GM12878 (cell line): ENCODE results near the gene ATP10A. TPM values are rescaled to one million over a fixed set of nuclear protein-coding genes. Genes with fewer than 3 reads are reported as not detected.

Experiments
- ATAC-seq: fragments of 200-7000 bp; cut with Tn5 transposase; 3 replicates; pipeline ENCODE4 v1.9.1; 2020; ENCODE audit warnings: mild to moderate bottlenecking, moderate library complexity
- BruUV-seq: library from RNA; stranded (reverse); fragments of 400-500 nt; replicated peaks from 2 replicates; lab custom pipeline; 2021; lab: Mats Ljungman, UMichigan
- CTCF ChIA-PET: fragments of 300-600 bp; sonication (Branson Sonifier 250); formaldehyde crosslinking; extraction: SDS; loops from one replicate; lab custom pipeline; 2021; ENCODE audit warnings: inconsistent platforms; lab: Yijun Ruan, JAX
- POLR2A ChIA-PET: fragments of 350-600 bp; formaldehyde crosslinking; extraction: SDS; loops from one replicate; lab custom pipeline; 2021; ENCODE audit warnings: inconsistent platforms; lab: Charles Lee
- RAD21 ChIA-PET: fragments of 300-600 bp; sonication (Branson Sonifier 250); formaldehyde crosslinking; loops from one replicate; lab custom pipeline; 2023; ENCODE audit warnings: antibody characterized with exemption; ENCODE audit not compliant: unreplicated experiment; lab: Charles Lee
- SMC1A ChIA-PET: fragments of 300-600 bp; sonication (Branson Sonifier 250); formaldehyde crosslinking; loops from one replicate; lab custom pipeline; 2023; ENCODE audit not compliant: unreplicated experiment, uncharacterized antibody; lab: Charles Lee
- DNase-seq: peaks from one replicate; pipeline ENCODE4 v3.0.0-alpha.2; 2011; ENCODE audit warnings: low read depth, low spot score
- FAIRE-seq: peaks from 3 replicates; lab custom pipeline; 2011; peaks lifted over from hg19 to GRCh38; lab: Jason Lieb, UNC
- H2AFZ ChIP-seq: 2 replicates; pipeline ENCODE4 v1.6.0; 2011; ENCODE audit warnings: low read depth, low read length, control low read depth; ENCODE audit not compliant: control insufficient read depth
- H3K27ac ChIP-seq: 2 replicates; pipeline ENCODE4 v1.5.1; 2011; ENCODE audit warnings: control low read depth; ENCODE audit not compliant: control insufficient read depth, insufficient read depth
- H3K27me3 ChIP-seq, 2 experiments: replicated peaks in 1 of 2; 2 replicates each; pipeline versions ENCODE4 v1.6.0 to v1.6.1; 2011; ENCODE audit warnings: low read length in 1 of 2; ENCODE audit not compliant: control insufficient read depth in 2 of 2, insufficient read depth in 2 of 2
- H3K36me3 ChIP-seq, 2 experiments: 2 replicates each; pipeline ENCODE4 v1.5.1; 2011; ENCODE audit warnings: low read length in 1 of 2; ENCODE audit not compliant: control insufficient read depth in 2 of 2, insufficient read depth in 2 of 2
- H3K4me1 ChIP-seq: 2 replicates; pipeline ENCODE4 v1.6.1; 2011; ENCODE audit warnings: mild to moderate bottlenecking, low read length, moderate library complexity, mixed read lengths; ENCODE audit not compliant: control insufficient read depth, insufficient read depth
- H3K4me2 ChIP-seq: 2 replicates; pipeline ENCODE4 v1.6.0; 2011; ENCODE audit warnings: control low read depth; ENCODE audit not compliant: control insufficient read depth, insufficient read depth
- H3K4me3 ChIP-seq: fragments of 200-600 bp; sonication (generic); 2 replicates; pipeline ENCODE4 v1.5.1; 2016
- H3K79me2 ChIP-seq: 2 replicates; pipeline ENCODE4 v1.6.0; 2011; ENCODE audit warnings: low read length; ENCODE audit not compliant: control insufficient read depth, insufficient read depth
- H3K9ac ChIP-seq: 2 replicates; pipeline ENCODE4 v1.8.0; 2011; ENCODE audit warnings: low read length, control low read depth, mixed read lengths; ENCODE audit not compliant: control insufficient read depth, insufficient read depth
- H3K9me3 ChIP-seq: replicated peaks from 3 replicates; pipeline ENCODE4 v1.5.1; 2011; ENCODE audit warnings: mild to moderate bottlenecking, low read length; ENCODE audit not compliant: control insufficient read depth, insufficient read depth
- H4K20me1 ChIP-seq: 2 replicates; pipeline ENCODE4 v1.6.0; 2011; ENCODE audit not compliant: control insufficient read depth, insufficient read depth
- BCL11A ChIP-seq: IDR thresholded peaks from 2 replicates; pipeline ENCODE4 v1.6.1; 2011; ENCODE audit warnings: low read depth, low read length
- BRCA1 ChIP-seq: IDR thresholded peaks from 2 replicates; pipeline ENCODE4 v1.6.1; 2011; ENCODE audit warnings: low read depth, low read length, improper control_type of control experiment
- CHD2 ChIP-seq: IDR thresholded peaks from 2 replicates; pipeline ENCODE4 v1.6.1; 2011; ENCODE audit warnings: low read depth, low read length, improper control_type of control experiment, borderline replicate concordance
- CREB1 ChIP-seq: IDR thresholded peaks from 2 replicates; pipeline ENCODE4 v1.6.1; 2012; ENCODE audit warnings: low read depth, mild to moderate bottlenecking, inconsistent platforms
- DPF2 ChIP-seq: fragments of 450-650 bp; IDR thresholded peaks from 2 replicates; pipeline ENCODE4 v1.6.1; 2017; ENCODE audit warnings: mild to moderate bottlenecking
- E2F8 ChIP-seq: fragments of 450-650 bp; IDR thresholded peaks from 2 replicates; pipeline ENCODE4 v1.6.1; 2018; ENCODE audit warnings: mild to moderate bottlenecking, low read depth, moderate library complexity; ENCODE audit not compliant: partially characterized antibody
- NFXL1 ChIP-seq: fragments of 450-650 bp; IDR thresholded peaks from 2 replicates; pipeline ENCODE4 v1.6.1; 2017; ENCODE audit warnings: antibody characterized with exemption, mild to moderate bottlenecking, borderline replicate concordance
- POLR2AphosphoS5 ChIP-seq: IDR thresholded peaks from 2 replicates; pipeline ENCODE4 v1.6.1; 2011; ENCODE audit warnings: mild to moderate bottlenecking, low read length, inconsistent platforms
- SMAD1 ChIP-seq: fragments of 450-650 bp; IDR thresholded peaks from 2 replicates; pipeline ENCODE4 v1.6.1; 2018; ENCODE audit warnings: mild to moderate bottlenecking, low read depth; ENCODE audit not compliant: partially characterized antibody
- SP1 ChIP-seq: IDR thresholded peaks from one replicate; pipeline ENCODE4 v1.6.1; 2011; ENCODE audit warnings: low read depth, low read length
- WRNIP1 ChIP-seq: IDR thresholded peaks from 2 replicates; pipeline ENCODE4 v1.6.1; 2011; ENCODE audit warnings: low read depth, low read length, improper control_type of control experiment, borderline replicate concordance
- ZBTB33 ChIP-seq: fragments of 450-650 bp; IDR thresholded peaks from 2 replicates; pipeline ENCODE4 v1.6.1; 2017; ENCODE audit warnings: mild to moderate bottlenecking
- ZSCAN29 ChIP-seq: fragments of 450-650 bp; IDR thresholded peaks from 2 replicates; pipeline ENCODE4 v1.6.1; 2017; ENCODE audit warnings: mild to moderate bottlenecking, moderate library complexity
- WGBS: methylation state at CpG from one replicate; pipeline ENCODE4 v1.1.6; 2016; ENCODE audit warnings: low lambda C conversion rate; ENCODE audit not compliant: insufficient replicate concordance, insufficient coverage; ENCODE audit errors: missing lambda C conversion rate; 5-methylcytosine and 5-hydroxymethylcytosine counted together
- in situ Hi-C: fragments of 300-500 bp; cut with MboI; formaldehyde crosslinking; loops from 9 replicates; pipeline ENCODE4 v1.14.3; 2018; ENCODE audit warnings: mixed read lengths
- intact Hi-C: fragments of 100-400 bp; cut with micrococcal nuclease; formaldehyde crosslinking; loops from one replicate; pipeline ENCODE4 v1.14.2; 2022; ENCODE audit not compliant: unreplicated experiment
- polyA plus RNA-seq, 11 experiments: library from polyadenylated mRNA; depleted of rRNA in 4 of 11; unstranded in 6 of 11; stranded (reverse) in 5 of 11; fragments of >200 nt; fragmentation: Nextera tagmentation in 4 of 11; fragmentation: Illumina TruSeq in 1 of 11; extraction: Ambion mirVana in 4 of 11; extraction: Trizol in 1 of 11; gene quantifications; 1 replicate in 1 of 11; 2 replicates in 10 of 11; pipeline versions ENCODE4 v1.2.1 to v1.2.3, GENCODE V29; 2011 to 2016; ENCODE audit warnings: inconsistent platforms in 2 of 11, missing spikeins in 2 of 11, low read depth in 1 of 11
- total RNA-seq, 4 experiments: library from RNA; depleted of rRNA in 3 of 4; stranded (reverse); fragments of >200 nt in 3 of 4; fragmentation: Illumina TruSeq in 1 of 4; extraction: Trizol in 1 of 4; gene quantifications; 2 replicates each; pipeline versions ENCODE4 v1.2.1 to v1.2.3, GENCODE V29; 2013 to 2021

The ATP10A gene
- total and polyA plus RNA-seq, 10 of the 15 experiments (the other 5 are each of a cell fraction or from before 2014, with no cell fraction given): 0.04 to 1.5 (median 0.31) TPM; not detected in 2

GRCh38 chr15:25901811-25902605, 38.9 kb upstream of the ATP10A start (continued):
- no peak for TF ChIP-seq ZBTB33
- no peak for TF ChIP-seq WRNIP1
- no peak for TF ChIP-seq SP1
- no peak for TF ChIP-seq ZSCAN29
- no peak for TF ChIP-seq BCL11A
- TF ChIP-seq CHD2: no peak
- TF ChIP-seq NFXL1: no peak
- TF ChIP-seq CREB1: no peak
- no peak for TF ChIP-seq DPF2

GRCh38 chr15:25900901-25901300, 37.8 kb upstream of the ATP10A start:
- TF ChIP-seq CHD2: no peak
- TF ChIP-seq BRCA1: no peak
- no peak for TF ChIP-seq POLR2AphosphoS5
- TF ChIP-seq E2F8: no peak
- no peak for TF ChIP-seq SMAD1
- TF ChIP-seq, all 136 proteins: peak for 0
- no peaks in the 10 kb centered on the region for H3K27me3 ChIP-seq
- no peaks in the 10 kb centered on the region; the same call in 2 of the 3 replicates for H3K9me3 ChIP-seq
- ATAC-seq (no peak), FAIRE-seq (no peak), DNase-seq (no peak)
- ChIA-PET SMC1A (no interaction called here), POLR2A (no interaction called here), RAD21 (no interaction called here), CTCF (no interaction called here)
- H2AFZ ChIP-seq: no peak overlapping the region
- H3K36me3 ChIP-seq: no peaks in the 10 kb centered on the region
- no peak overlapping the region for H3K4me2 ChIP-seq
- H3K4me3 ChIP-seq: no peak overlapping the region
- H4K20me1 ChIP-seq: no peaks in the 10 kb centered on the region
- no peak overlapping the region for H3K9ac ChIP-seq
- H3K4me1 ChIP-seq: no peaks in the 10 kb centered on the region
- no peak overlapping the region for H3K27ac ChIP-seq
- intact Hi-C loops (no loop called here), in situ Hi-C loops (no loop called here)
- BruUV-seq: no TSS peak
- 4% methylated on average over 5 of the region's 5 CpGs for WGBS
- no peaks in the 10 kb centered on the region for H3K79me2 ChIP-seq
